Measurements from ENCODE around the gene TMEM238L. TPM values are rescaled to one million over a fixed set of nuclear protein-coding genes. Genes with fewer than 3 reads are reported as not detected.

The TMEM238L gene
- total RNA-seq, 4 donors from 2014 or later: 2.0 to 8.9 TPM; not detected in 2

DNA sequence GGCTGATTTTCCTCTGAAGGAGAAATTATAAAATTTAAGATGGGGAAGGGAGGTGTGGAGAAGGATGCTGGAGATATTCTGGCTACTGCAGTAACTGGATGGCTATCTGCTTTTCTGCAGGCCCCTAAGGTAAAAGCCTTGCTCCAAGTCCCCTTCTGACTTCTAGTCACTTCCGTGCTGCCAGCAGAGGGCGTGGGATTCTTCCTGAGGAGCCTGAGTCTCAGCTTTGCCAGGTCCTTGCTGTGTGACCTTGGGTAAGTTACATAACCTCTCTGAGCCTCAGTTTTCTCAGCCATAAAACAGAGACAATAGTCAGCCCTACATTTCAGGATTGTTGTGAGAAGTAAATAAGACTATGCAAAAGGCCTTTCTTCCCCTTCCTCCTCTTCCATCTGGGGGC lies 49.8 kb downstream of the TMEM238L start:
- no peak for DNase-seq (ENCODE audit: low spot score in 2 of 2)
- Histone ChIP-seq H3K27me3 (no peaks in the 10 kb centered on the region), H3K4me1 (peaks cover 8% of the 10 kb centered on the region), H3K4me3 (no peak overlapping the region), H3K36me3 (no peaks in the 10 kb centered on the region), H3K9me3 (no peaks in the 10 kb centered on the region), H3K27ac (no peak overlapping the region)
- TF ChIP-seq, protein P1, sequence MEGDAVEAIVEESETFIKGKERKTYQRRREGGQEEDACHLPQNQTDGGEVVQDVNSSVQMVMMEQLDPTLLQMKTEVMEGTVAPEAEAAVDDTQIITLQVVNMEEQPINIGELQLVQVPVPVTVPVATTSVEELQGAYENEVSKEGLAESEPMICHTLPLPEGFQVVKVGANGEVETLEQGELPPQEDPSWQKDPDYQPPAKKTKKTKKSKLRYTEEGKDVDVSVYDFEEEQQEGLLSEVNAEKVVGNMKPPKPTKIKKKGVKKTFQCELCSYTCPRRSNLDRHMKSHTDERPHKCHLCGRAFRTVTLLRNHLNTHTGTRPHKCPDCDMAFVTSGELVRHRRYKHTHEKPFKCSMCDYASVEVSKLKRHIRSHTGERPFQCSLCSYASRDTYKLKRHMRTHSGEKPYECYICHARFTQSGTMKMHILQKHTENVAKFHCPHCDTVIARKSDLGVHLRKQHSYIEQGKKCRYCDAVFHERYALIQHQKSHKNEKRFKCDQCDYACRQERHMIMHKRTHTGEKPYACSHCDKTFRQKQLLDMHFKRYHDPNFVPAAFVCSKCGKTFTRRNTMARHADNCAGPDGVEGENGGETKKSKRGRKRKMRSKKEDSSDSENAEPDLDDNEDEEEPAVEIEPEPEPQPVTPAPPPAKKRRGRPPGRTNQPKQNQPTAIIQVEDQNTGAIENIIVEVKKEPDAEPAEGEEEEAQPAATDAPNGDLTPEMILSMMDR (IDR thresholded peaks at IDR 0.05): peak in 1 of 2 donors; percentile 30
- TF ChIP-seq EP300 (IDR thresholded peaks at IDR 0.05): no peak
- no peak for TF ChIP-seq POLR2A (IDR thresholded peaks at IDR 0.05)
- 40% methylated on average over 2 of the region's 2 CpGs for WGBS

DNA sequence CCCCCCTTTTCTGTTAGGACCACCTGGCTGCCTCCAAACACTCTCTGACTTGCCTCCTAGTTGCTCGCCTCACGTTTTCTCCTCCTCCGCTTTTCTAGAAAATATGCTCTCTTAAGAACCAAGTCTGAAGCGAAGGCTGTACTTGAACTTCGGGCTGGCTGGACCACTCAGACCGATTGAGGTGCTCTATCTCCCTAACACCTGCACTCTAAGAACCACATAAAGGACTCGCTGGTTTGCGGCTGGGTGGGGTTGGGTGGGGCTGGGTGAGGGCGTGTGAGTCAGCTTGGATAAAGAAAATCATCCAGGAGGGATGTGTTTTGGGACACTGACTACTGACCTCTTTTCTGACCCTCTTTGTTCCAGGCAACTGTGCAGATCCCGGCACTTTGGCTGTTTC lies 51.2 kb downstream of the TMEM238L start:
- Histone ChIP-seq H3K36me3 (no peaks in the 10 kb centered on the region), H3K4me1 (peaks cover 17% of the 10 kb centered on the region), H3K4me3 (no peak overlapping the region), H3K27ac (no peak overlapping the region), H3K9me3 (no peaks in the 10 kb centered on the region), H3K27me3 (no peaks in the 10 kb centered on the region)
- 75% methylated on average over 10 of the region's 10 CpGs for WGBS
- no peak for DNase-seq (ENCODE audit: low spot score in 2 of 2)
- TF ChIP-seq, protein P1 (IDR thresholded peaks at IDR 0.05): no peak
- no peak for TF ChIP-seq EP300 (IDR thresholded peaks at IDR 0.05)
- no peak for TF ChIP-seq POLR2A (IDR thresholded peaks at IDR 0.05)
- TF ChIP-seq POLR2AphosphoS5 (IDR thresholded peaks at IDR 0.05): no peak

DNA sequence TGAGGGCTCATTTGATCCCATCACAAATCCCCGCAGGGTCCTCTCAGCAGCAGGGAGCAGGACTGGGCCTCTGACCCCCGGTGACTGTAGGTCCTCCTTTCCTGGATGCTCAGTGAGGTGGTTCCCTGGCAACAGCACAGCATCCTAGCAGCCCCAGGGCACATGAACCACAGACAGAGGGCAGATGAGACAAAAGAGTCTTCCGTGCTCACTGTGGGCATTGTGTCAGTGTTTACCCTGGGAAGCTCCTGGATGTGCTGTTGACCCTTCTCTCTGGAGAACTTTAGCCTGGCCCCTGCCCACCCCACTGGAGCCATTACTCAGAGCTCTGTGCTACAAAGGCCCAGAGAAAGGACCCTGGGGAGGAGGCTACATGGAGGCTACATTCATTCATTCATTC lies 52.3 kb downstream of the TMEM238L start:
- WGBS: 86% methylated on average over 3 of the region's 3 CpGs
- H3K9me3 ChIP-seq: no peaks in the 10 kb centered on the region
- TF ChIP-seq, protein P1 (IDR thresholded peaks at IDR 0.05): no peak
- TF ChIP-seq POLR2A (IDR thresholded peaks at IDR 0.05): no peak
- no peaks in the 10 kb centered on the region for H3K36me3 ChIP-seq
- DNase-seq (ENCODE audit: low spot score in 2 of 2): no peak
- no peak overlapping the region for H3K4me3 ChIP-seq
- H3K27ac ChIP-seq: no peak overlapping the region
- peaks cover 17% of the 10 kb centered on the region for H3K4me1 ChIP-seq
- no peaks in the 10 kb centered on the region for H3K27me3 ChIP-seq

DNA sequence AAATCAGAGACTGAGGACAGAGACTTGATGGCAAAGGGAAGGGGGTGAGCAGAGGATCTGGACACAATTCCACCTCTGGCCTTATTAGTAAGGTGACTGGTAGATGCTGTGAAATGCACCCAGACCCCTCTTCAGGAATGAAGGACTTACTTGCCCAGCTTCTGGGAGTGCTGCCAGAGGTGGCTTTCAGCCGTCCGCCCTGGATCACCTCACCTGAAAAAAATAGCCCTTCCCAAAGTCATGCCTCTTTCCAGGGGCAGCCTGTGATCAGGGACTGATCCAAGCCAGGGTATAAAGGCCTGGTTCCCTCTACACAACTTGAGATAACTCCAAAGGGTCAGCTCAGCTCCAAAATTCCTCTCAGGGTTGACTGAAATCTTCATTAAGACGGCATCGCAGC lies 53.7 kb downstream of the TMEM238L start:
- Histone ChIP-seq H3K4me3 (no peak overlapping the region), H3K27me3 (no peaks in the 10 kb centered on the region), H3K36me3 (no peaks in the 10 kb centered on the region), H3K27ac (no peak overlapping the region), H3K4me1 (peaks cover 15% of the 10 kb centered on the region), H3K9me3 (no peaks in the 10 kb centered on the region)
- TF ChIP-seq POLR2A (IDR thresholded peaks at IDR 0.05) (no peak), EP300 (IDR thresholded peaks at IDR 0.05) (no peak), POLR2AphosphoS5 (IDR thresholded peaks at IDR 0.05) (no peak)
- TF ChIP-seq, protein P1 (IDR thresholded peaks at IDR 0.05): no peak
- DNase-seq (ENCODE audit: low spot score in 2 of 2): no peak
- 100% methylated on average over 2 of the region's 4 CpGs for WGBS

DNA sequence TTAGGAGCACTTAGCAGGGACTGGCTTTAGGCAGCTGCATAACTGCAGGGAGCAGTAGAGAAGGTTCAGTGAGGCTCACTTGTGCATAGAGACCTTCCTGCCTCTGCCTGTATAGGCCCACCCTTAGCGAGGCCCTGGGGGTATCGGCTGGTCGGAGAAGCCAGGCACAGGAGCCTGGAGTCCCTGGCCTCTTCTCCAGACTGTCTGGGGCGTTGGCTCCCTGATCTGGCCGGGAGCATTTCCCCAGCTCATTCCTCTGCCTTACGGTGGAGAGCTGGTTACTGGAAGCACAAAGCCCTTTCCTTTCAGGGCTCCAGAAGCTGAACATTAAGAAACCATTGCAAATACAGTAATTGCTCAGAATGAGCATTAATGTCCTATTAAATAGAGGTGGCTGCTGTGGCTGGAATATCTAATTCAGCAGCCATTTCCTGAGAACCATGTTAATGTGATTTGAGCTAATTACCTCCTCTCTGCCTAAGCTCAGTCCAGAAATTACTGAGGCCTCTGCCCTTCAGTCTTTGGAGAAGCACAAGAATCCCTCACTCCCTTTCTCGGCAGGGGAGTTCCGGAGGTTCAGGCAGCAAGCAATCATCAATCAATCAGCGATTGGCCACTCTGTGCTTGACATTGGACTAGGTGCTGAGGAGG lies 55.2 kb downstream of the TMEM238L start:
- Histone ChIP-seq H3K27me3 (no peaks in the 10 kb centered on the region), H3K9me3 (no peaks in the 10 kb centered on the region), H3K4me1 (peaks cover 27% of the 10 kb centered on the region), H3K27ac (no peak overlapping the region), H3K4me3 (no peak overlapping the region), H3K36me3 (no peaks in the 10 kb centered on the region)
- TF ChIP-seq POLR2AphosphoS5 (IDR thresholded peaks at IDR 0.05) (no peak), EP300 (IDR thresholded peaks at IDR 0.05) (no peak), POLR2A (IDR thresholded peaks at IDR 0.05) (no peak)
- TF ChIP-seq, protein P1 (IDR thresholded peaks at IDR 0.05): no peak
- DNase-seq (ENCODE audit: low spot score in 2 of 2): no peak
- whole genome bisulfite sequencing: 36% methylated on average over 9 of the region's 9 CpGs
